CD4-positive, alpha-beta T cell treated with Interleukin-4 for 1 hour (primary cell): ENCODE results near the gene BAMBI.
A peak's percentile ranks its signal among the peaks of the same experiment; 100 is the strongest.
"Not testable (repeated sequence)": the region's sequence is repeated elsewhere in the genome, so short reads cannot be mapped to it uniquely, and the experiment has no call there.

ENCODE experiments used
- DNase-seq, 2 donors: peaks; one replicate each; pipeline ENCODE4 v3.0.0-alpha.2; 2020 to 2022

The BAMBI gene

GRCh38 chr10:28676968-28677887, at the start of gene BAMBI:
BAMBI (plus strand) TSS chr10:28677521; CDS start chr10:28677898, 377 bp downstream.
- DNase-seq = peak; percentile 88 to 89

- peak; percentile 53 to 61 for DNase-seq
These were observed 49.0 kb upstream of the BAMBI start for GRCh38 chr10:28628184-28628893.

GRCh38 chr10:28631896-28632583, 45.3 kb upstream of the BAMBI start:
- DNase-seq = no peak

- DNase-seq = no peak
These were observed 44.8 kb upstream of the BAMBI start for GRCh38 chr10:28632584-28632945.

GRCh38 chr10:28633750-28634149, 43.6 kb upstream of the BAMBI start:
- DNase-seq = no peak

- no peak for DNase-seq
These were observed 40.0 kb upstream of the BAMBI start for GRCh38 chr10:28637346-28637745.

- DNase-seq = no peak
These were observed 38.9 kb upstream of the BAMBI start for GRCh38 chr10:28638392-28638791.

- no peak for DNase-seq
These were observed 36.8 kb upstream of the BAMBI start for GRCh38 chr10:28640551-28640950.

- no peak for DNase-seq
These were observed 32.7 kb upstream of the BAMBI start for GRCh38 chr10:28644647-28645046.

GRCh38 chr10:28652106-28652505, 25.2 kb upstream of the BAMBI start:
- no peak for DNase-seq

- DNase-seq = no peak
These were observed 24.6 kb upstream of the BAMBI start for GRCh38 chr10:28652703-28653102.

- not testable (repeated sequence) for DNase-seq
These were observed 18.5 kb upstream of the BAMBI start for GRCh38 chr10:28658824-28659223.

- DNase-seq = no peak
These were observed 16.3 kb upstream of the BAMBI start for GRCh38 chr10:28661035-28661434.

- peak; percentile 70 to 73 for DNase-seq
These were observed 13.5 kb upstream of the BAMBI start for GRCh38 chr10:28663576-28664368.

- no peak for DNase-seq
These were observed 13.0 kb upstream of the BAMBI start for GRCh38 chr10:28664369-28664740.

GRCh38 chr10:28666751-28667467, 10.4 kb upstream of the BAMBI start:
- no peak for DNase-seq

- DNase-seq = peak in 1 of 2 donors; percentile 41
These were observed 8.7 kb upstream of the BAMBI start for GRCh38 chr10:28668363-28669226.

- DNase-seq = no peak
These were observed 7.8 kb upstream of the BAMBI start for GRCh38 chr10:28669227-28670173.

GRCh38 chr10:28674782-28675181, 2.5 kb upstream of the BAMBI start:
- no peak for DNase-seq
